Stimulated activated CD8-positive, alpha-beta memory T cell treated with anti-CD3 and anti-CD28 coated beads, Interleukin-4, amount 100 ng/mL, for 1 hour (primary cell): ENCODE data around the gene BIRC3.
"Not testable (repeated sequence)": the region's sequence is repeated elsewhere in the genome, so short reads cannot be mapped to it uniquely, and the experiment has no call there.

Experiments used
- DNase-seq, 2 donors: peaks; one replicate each; pipeline ENCODE4 v3.0.0-alpha.2; 2020; ENCODE audit warnings: low read depth in 2 of 2, low spot score in 1 of 2

The BIRC3 gene

DNA sequence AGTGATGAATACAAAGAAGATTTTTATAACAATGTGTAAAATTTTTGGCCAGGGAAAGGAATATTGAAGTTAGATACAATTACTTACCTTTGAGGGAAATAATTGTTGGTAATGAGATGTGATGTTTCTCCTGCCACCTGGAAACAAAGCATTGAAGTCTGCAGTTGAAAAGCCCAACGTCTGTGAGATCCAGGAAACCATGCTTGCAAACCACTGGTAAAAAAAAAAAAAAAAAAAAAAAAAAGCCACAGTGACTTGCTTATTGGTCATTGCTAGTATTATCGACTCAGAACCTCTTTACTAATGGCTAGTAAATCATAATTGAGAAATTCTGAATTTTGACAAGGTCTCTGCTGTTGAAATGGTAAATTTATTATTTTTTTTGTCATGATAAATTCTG, 5.3 kb downstream of the BIRC3 start:
- DNase-seq: no peak

- DNase-seq: no peak
Observed at GRCh38 chr11:102323542-102324251, 6.4 kb downstream of the BIRC3 start.

DNA sequence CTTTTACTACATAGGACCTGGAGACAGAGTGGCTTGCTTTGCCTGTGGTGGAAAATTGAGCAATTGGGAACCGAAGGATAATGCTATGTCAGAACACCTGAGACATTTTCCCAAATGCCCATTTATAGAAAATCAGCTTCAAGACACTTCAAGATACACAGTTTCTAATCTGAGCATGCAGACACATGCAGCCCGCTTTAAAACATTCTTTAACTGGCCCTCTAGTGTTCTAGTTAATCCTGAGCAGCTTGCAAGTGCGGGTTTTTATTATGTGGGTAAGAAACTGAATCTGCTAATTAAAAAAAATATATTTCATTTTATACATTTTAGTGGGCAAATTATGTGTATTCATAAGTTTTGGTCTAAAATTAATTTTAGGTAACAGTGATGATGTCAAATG, 7.8 kb downstream of the BIRC3 start:
- no peak for DNase-seq

- DNase-seq: no peak
Observed at GRCh38 chr11:102328748-102329147, 11.5 kb downstream of the BIRC3 start.

GRCh38 chr11:102330231-102330630, 12.9 kb downstream of the BIRC3 start:
- no peak for DNase-seq

GRCh38 chr11:102331341-102331740, 14.1 kb downstream of the BIRC3 start:
- no peak for DNase-seq

DNA sequence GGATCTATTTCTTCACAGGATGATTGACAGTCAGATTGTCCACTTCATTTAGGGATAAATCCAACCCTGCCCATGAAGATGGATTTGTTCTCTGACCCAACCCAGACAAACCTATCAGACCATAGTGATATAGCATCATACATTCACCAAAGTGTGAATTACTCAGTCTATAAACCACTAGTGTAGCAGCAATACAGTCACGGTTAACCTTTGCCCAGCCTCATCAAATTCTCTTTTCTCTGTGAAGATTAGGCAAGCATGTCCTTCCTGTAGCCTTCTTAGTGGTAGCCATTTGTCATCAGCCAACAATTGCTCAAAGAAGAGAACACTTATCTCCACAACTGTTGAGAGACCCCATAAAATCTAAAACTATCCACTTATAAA, 15.3 kb downstream of the BIRC3 start:
- no peak for DNase-seq

DNA sequence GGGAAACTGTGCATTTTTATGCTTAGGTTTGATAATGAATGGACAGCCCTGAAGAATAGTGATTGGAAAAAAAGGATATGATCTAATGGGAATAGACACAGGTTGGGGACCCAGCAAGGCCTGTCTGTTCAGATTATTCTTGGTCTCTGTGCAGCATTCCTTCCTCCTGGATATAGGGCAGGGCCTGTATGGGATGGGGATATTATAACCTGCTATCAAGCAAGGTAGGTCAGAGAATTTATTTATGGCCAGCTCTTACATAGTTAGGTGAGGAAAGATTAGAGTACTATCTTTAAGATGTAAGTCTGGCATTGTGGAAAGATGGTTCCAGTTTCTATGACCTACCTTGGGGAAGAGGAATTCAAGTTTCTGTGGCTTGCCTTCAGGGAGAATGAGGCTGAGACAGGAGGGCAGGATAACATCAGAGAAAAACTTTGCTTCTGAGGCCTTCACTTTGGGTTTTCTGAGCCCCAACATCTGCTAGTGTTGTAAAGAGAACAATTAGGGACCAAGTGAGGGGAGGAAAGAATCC, 21.3 kb downstream of the BIRC3 start:
- no peak for DNase-seq

DNA sequence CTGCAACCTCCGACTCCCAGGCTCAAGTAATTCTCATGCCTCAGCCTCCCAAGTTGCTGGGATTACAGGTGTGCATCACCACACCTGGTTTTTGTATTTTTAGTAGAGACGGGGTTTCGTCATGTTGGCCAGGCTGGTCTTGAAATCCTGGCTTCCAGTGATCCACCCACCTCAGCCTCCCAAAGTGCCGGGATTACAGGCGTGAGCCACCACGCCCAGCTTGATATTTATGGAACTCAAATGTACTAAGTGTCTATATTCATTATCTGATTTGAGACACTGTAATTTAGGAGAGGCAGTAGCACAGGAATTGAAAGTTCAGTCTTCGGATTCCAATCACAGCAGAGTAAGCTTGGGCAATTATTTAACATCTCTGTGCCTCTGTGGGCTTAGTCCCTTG, 24.0 kb downstream of the BIRC3 start:
- not testable (repeated sequence) for DNase-seq

DNA sequence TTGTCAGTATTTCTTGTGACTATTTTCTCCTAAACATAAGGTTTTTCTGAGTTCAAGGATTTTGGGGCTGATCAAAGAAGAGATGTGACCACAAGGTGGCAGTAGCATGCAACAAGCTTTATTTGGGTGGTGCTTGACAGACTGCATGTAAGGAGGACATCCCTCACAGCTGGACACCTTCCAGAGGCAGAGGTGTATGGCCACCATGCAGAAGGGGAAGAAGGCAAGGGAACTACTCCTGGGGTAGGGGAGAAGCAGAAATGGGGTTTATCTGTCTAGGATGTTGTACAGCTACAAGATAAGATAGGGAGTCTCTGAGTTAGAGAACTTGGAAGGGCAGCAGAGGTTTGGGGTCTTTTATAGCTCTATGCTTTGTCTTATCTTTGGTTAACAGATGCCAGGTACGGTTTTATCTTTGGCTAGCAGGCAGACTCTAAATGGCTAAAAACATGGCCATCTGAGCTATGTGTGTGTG, 24.6 kb downstream of the BIRC3 start:
- peak in 1 of 2 donors; percentile 56 for DNase-seq

DNA sequence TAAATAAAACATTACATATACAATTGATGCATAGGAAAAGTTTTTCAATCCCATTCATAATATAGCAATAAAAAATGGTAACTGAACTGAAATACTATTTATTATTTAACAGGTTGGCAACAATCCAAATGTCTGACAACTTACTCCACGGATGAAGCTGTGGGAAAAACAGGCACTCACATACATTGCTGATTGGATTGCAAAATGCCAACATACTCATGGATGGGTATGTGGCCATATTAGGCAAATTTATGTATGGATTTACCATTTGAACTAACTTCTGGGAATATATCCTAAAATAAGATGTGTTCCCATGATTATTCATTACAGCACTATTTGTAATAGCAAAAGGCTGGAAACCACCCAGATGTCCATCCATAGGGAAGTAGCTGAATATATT, 26.5 kb downstream of the BIRC3 start:
- DNase-seq: no peak

DNA sequence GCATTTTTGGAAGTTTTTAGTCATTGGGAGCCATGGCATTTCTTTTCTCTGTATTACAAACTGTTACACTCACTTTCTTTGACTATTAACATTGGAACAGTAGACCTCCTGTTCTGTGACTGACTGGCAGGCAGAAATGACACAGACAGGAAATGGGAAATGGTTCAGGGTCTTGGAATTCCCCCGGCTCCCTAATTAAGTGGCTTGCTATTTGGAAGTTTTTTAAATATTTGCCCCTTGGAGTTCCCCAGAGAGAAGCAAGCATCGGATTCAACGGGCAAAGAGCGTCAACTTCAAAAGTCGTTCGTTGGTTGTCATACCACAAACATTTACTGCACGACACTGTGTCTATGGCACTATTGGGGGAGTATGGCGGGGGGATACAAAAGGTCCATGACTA, 28.6 kb downstream of the BIRC3 start:
- DNase-seq: no peak

DNA sequence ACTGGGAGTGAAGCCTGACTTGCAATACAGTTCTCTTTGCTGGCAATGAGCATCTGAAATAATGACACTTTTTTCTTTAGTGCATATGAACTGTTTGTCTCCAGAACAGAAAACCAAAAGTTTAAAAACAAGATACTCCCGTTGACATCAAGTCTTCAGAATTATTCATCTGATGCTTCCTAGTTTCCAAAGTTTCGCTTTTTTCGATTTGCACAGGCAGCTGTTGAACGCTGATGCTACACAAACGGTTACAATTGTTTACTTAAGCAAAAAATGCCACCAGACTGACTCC, 29.1 kb downstream of the BIRC3 start:
- no peak for DNase-seq

- peak; percentile 87 to 91 for DNase-seq
Observed at GRCh38 chr11:102346748-102347461, 29.6 kb downstream of the BIRC3 start, which contains the start of gene BIRC2. TSS of gene BIRC2 (plus strand) at chr11:102347214. CDS start at chr11:102349855, 2,641 bp downstream.

- DNase-seq: no peak
Observed at GRCh38 chr11:102347462-102348370, 30.4 kb downstream of the BIRC3 start.

- no peak for DNase-seq
Observed at GRCh38 chr11:102357116-102357515, 39.8 kb downstream of the BIRC3 start.

GRCh38 chr11:102359372-102359771, 42.1 kb downstream of the BIRC3 start:
- no peak for DNase-seq

- DNase-seq: no peak
Observed at GRCh38 chr11:102360681-102361080, 43.4 kb downstream of the BIRC3 start.

- no peak for DNase-seq
Observed at GRCh38 chr11:102361086-102362031, 44.1 kb downstream of the BIRC3 start.

GRCh38 chr11:102364991-102365390, 47.7 kb downstream of the BIRC3 start:
- no peak for DNase-seq
